ENCODE data around the gene KCNK4.

DNA sequence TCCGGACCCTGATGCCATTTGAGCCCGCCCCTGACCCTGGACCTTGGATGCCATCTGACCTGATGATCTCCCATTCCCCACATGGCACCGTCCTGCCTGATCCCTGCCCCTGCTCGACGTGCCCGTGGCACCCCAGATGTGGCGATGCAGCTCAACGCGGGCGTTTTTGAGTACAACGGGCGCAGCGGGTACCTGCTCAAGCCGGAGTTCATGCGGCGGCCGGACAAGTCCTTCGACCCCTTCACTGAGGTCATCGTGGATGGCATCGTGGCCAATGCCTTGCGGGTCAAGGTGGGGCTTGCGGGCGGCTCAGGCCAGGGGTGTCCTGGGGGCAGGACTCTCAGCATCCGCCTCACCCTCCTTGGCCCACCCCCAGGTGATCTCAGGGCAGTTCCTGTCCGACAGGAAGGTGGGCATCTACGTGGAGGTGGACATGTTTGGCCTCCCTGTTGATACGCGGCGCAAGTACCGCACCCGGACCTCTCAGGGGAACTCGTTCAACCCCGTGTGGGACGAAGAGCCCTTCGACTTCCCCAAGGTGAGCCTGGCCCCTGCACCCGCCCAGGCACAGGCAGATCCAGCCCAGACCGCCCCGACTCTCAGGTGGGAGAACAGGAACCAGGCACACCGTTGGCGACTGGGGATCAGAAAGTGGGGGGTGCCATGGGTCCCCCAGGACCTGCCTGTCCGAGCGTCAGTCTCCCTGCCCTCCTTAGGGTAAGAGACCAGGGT lies 28.7 kb upstream of the KCNK4 start:
- TF ChIP-seq, protein P1, sequence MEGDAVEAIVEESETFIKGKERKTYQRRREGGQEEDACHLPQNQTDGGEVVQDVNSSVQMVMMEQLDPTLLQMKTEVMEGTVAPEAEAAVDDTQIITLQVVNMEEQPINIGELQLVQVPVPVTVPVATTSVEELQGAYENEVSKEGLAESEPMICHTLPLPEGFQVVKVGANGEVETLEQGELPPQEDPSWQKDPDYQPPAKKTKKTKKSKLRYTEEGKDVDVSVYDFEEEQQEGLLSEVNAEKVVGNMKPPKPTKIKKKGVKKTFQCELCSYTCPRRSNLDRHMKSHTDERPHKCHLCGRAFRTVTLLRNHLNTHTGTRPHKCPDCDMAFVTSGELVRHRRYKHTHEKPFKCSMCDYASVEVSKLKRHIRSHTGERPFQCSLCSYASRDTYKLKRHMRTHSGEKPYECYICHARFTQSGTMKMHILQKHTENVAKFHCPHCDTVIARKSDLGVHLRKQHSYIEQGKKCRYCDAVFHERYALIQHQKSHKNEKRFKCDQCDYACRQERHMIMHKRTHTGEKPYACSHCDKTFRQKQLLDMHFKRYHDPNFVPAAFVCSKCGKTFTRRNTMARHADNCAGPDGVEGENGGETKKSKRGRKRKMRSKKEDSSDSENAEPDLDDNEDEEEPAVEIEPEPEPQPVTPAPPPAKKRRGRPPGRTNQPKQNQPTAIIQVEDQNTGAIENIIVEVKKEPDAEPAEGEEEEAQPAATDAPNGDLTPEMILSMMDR (IDR thresholded peaks at IDR 0.05), result no peak
- TF ChIP-seq POLR2AphosphoS5 (IDR thresholded peaks at IDR 0.05), result no peak
